Ishikawa (cell line): Measurements from ENCODE around the gene SLC25A30.

Source experiments
- CREB1 ChIP-seq: IDR thresholded peaks from 2 replicates; pipeline ENCODE4 v1.6.1; 2012; ENCODE audit warnings: low read depth
- EGR1 ChIP-seq: IDR thresholded peaks from 2 replicates; pipeline ENCODE4 v1.6.1; 2012
- EP300 ChIP-seq: IDR thresholded peaks from 2 replicates; pipeline ENCODE4 v1.6.1; 2012; ENCODE audit warnings: borderline replicate concordance
- FOXM1 ChIP-seq: IDR thresholded peaks from 2 replicates; pipeline ENCODE4 v1.6.1; 2012; ENCODE audit warnings: low read depth, borderline replicate concordance
- NFIC ChIP-seq: IDR thresholded peaks from 2 replicates; pipeline ENCODE4 v1.6.1; 2012
- RAD21 ChIP-seq: IDR thresholded peaks from 2 replicates; pipeline ENCODE4 v1.6.1; 2012; ENCODE audit warnings: low read depth
- TCF12 ChIP-seq: IDR thresholded peaks from 2 replicates; pipeline ENCODE4 v1.6.1; 2012; ENCODE audit warnings: low read depth
- YY1 ChIP-seq: IDR thresholded peaks from 2 replicates; pipeline ENCODE4 v1.6.1; 2012; ENCODE audit warnings: low read depth
- TF ChIP-seq, protein P1 (sequence below): IDR thresholded peaks from 2 replicates; pipeline ENCODE4 v1.6.1; 2012
- TF ChIP-seq, protein P2 (sequence below): IDR thresholded peaks from 2 replicates; pipeline ENCODE4 v1.6.1; 2012

DNA sequence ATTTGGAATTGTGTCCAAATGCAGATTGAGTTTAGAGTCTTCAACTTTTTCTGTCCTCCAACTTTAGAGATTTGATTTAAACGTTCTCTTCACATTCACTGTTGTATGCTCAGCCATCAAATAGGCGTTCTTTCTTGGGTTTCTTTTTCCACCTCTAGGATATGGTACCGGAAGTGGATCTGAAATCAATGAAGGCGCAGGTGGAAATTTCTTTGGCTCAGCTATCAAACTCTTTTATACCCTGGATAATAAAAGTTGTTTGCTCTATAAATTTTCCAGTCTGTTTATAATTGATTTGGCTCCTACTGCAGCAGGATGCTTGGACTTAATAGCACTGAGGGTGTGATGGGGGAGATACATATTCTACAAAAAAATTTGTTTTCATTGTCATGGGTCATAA is 48.2 kb upstream of the SLC25A30 start:
- TF ChIP-seq, protein P1, sequence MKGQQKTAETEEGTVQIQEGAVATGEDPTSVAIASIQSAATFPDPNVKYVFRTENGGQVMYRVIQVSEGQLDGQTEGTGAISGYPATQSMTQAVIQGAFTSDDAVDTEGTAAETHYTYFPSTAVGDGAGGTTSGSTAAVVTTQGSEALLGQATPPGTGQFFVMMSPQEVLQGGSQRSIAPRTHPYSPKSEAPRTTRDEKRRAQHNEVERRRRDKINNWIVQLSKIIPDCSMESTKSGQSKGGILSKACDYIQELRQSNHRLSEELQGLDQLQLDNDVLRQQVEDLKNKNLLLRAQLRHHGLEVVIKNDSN, result no peak
- TF ChIP-seq RAD21, result no peak
- no peak for TF ChIP-seq TCF12
- TF ChIP-seq CREB1, result no peak
- TF ChIP-seq EP300, result no peak
- no peak for TF ChIP-seq EGR1
- TF ChIP-seq NFIC, result no peak
- no peak for TF ChIP-seq YY1
- no peak for TF ChIP-seq FOXM1
- TF ChIP-seq, protein P2, sequence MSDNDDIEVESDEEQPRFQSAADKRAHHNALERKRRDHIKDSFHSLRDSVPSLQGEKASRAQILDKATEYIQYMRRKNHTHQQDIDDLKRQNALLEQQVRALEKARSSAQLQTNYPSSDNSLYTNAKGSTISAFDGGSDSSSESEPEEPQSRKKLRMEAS, result no peak
